MM.1S (cell line): ENCODE results near the gene CHPF.

ENCODE experiments used
- EZH2 ChIP-seq: fragments of 300-600 bp; sonication (generic); optimal IDR thresholded peaks from 2 replicates; pipeline ENCODE3; 2017; ENCODE audit warnings: low read depth, mild to moderate bottlenecking, antibody characterized with exemption, low read length, mixed read lengths
- EZH2phosphoT487 ChIP-seq: fragments of 300-600 bp; sonication (generic); IDR thresholded peaks from 2 replicates; pipeline ENCODE4 v1.6.1; 2018; ENCODE audit warnings: antibody characterized with exemption, low read length
- TF ChIP-seq, protein P1 (sequence below): fragments of 300-600 bp; sonication (generic); IDR thresholded peaks from 2 replicates; pipeline ENCODE4 v1.5.1; 2016; ENCODE audit warnings: antibody characterized with exemption, low read length, mixed read lengths

DNA sequence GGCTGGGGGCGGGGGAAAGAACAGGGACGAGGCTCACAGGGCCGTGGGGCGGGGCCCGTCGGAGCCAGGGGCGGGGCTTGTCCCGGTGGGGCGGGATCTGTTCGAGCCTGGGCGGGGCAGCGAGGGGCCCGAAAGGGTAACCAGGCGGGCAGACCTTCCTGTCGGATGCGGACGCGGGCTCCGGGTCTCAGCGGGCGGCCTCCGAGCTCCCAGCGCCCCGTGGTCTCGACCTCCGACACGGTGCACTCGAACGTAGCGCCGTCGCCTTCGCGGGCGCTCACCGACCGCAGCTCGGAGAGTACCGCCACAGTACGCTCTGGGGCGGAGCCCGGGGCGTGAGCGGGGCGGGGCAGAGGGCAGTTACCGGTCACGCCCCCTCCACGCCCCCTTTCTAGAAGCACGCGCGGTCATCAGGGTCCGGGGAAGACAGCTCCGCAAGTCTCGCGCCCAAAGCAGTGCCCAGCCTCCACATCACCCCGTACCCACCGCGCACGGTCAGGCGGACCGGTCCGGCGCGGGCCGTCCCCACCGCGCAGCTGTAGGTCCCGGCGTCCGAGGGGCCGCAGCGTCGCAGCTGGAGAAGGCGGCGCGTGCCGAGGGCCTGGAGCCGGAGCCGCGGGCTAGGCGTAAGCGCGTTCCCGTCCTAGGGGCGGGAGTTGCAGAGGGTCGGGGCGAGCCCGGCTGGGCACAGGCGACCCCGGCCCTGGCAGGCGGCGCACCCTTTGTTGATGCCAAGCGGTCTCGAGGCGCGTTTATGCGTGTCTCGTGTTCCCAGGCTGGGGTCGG is 9.0 kb upstream of the CHPF start:
- TF ChIP-seq, protein P1, sequence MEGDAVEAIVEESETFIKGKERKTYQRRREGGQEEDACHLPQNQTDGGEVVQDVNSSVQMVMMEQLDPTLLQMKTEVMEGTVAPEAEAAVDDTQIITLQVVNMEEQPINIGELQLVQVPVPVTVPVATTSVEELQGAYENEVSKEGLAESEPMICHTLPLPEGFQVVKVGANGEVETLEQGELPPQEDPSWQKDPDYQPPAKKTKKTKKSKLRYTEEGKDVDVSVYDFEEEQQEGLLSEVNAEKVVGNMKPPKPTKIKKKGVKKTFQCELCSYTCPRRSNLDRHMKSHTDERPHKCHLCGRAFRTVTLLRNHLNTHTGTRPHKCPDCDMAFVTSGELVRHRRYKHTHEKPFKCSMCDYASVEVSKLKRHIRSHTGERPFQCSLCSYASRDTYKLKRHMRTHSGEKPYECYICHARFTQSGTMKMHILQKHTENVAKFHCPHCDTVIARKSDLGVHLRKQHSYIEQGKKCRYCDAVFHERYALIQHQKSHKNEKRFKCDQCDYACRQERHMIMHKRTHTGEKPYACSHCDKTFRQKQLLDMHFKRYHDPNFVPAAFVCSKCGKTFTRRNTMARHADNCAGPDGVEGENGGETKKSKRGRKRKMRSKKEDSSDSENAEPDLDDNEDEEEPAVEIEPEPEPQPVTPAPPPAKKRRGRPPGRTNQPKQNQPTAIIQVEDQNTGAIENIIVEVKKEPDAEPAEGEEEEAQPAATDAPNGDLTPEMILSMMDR: no peak
- TF ChIP-seq EZH2phosphoT487: no peak
- TF ChIP-seq EZH2: no peak
